Activated CD4-positive, alpha-beta T cell treated with anti-CD3 and anti-CD28 coated beads, Interleukin-2, amount 50 U/mL, for 16 hours (primary cell): ENCODE data around the gene GPC1.
"Not testable (repeated sequence)": the region's sequence is repeated elsewhere in the genome, so short reads cannot be mapped to it uniquely, and the experiment has no call there.

Experiments used
- DNase-seq: peaks from one replicate; pipeline ENCODE4 v3.0.0-alpha.2; 2020

GPC1 gene

DNA sequence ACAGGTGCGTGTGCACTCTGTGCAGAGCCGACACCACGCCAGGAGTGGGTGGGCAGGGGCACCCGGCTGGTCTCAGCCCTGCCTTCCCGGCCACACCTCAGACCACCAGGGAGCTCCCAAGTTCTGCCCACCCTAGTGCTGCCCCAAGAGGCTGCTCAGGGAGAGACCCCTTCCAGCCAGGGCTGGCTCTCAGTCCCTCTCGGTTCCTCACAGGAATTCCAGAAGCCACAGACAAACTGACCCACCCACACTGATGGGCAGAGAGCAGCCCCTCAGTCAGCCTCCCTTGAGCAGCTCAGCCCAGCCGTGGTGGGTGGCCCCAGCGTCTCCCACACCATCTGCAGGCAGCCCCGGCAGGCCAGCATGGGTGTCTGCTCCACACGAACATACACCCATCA is 33.8 kb downstream of the GPC1 start:
- no peak for DNase-seq

- no peak for DNase-seq
Measured at GRCh38 chr2:240469740-240470139, 34.3 kb downstream of the GPC1 start.

DNA sequence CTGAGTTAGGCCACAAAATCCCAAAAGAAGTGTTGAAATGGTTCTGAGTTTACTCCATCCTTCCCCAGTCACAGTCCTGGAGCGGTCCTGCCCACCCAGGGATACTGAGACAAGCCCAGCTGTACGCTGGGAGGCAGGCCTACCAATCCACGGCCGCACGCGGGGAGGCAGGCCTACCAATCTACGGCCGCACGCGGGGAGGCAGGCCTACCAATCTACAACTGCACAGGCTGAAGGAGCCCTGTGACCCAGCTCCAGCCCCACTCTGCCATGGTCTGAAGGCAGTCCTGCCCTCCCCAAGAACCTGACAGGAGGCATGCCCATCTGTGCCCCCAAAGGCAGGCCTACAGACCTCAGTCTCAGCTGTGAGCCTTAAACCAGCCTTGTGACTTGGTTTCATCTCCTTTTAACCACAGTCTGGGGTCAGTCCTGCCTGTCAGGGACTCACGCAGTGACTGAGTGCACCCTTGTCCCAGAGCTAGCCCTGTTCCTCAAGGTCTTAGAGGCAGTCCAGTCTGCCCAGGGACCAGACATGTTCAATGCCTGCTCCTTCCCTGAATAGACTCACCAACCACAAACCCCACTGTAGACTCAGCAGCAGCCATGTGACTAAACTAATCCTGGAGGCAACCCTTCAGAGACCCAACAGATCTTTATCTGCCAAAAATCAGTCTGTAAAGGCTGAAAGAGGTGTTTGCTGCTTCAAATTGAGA is 36.8 kb downstream of the GPC1 start:
- DNase-seq: no peak

- no peak for DNase-seq
Measured at GRCh38 chr2:240473211-240473610, 37.7 kb downstream of the GPC1 start.

GRCh38 chr2:240477916-240478315 is 42.5 kb downstream of the GPC1 start:
- DNase-seq: no peak

DNA sequence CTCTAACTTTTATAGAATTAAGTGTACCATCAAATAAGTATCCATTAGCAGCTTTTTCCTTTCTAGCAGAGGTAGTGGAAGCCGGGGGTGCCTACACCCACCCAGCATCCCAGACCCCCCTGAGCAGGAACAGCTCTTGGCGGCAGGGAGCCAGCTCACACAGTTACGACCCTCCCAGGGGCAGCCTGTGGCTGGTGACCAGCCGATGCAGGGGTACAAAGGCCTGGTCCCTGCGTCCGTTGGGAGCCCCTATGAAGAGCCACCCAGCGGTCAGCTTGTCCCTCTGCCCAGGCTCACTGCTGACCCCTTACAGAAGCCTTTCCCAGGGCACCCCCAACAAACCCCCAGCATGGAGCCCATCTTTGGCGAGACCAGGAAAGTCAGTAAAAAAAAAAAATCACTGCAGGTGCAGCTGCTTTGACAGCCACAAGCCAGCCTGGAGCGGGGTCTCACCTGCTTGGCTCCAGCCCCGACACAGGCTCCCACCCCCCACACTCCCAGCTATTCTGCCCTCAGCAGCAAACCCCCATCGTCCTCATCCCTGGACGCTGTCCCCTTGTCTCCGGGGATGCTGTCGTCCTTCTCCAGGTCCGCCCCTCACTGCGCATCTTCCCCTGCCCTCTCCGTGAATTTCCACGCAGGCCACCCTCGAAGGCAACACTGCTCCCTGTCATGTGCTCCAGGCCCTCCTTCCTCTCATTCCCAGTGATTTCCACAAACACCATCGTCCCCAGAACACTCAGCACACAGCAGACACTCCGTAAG is 43.1 kb downstream of the GPC1 start:
- DNase-seq: no peak

DNA sequence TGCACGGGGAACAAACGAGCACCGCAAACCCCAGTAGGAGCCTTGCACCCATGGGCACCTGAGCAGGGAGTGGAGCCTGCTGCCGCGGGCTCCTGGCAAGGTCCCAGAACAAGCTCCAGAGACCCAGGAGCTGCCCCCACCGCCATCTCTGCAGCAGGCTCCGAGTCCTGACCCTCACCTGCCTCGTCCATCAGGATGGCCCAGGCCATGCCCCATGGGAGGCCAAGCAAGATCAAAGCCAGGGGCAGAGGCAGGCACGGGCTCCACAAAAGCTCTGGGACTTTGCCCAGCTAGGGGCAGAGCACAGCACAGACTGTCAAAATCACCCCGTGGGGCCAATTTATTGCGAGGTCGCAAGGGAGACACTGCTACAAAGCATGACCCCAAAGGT is 43.6 kb downstream of the GPC1 start:
- DNase-seq: no peak

GRCh38 chr2:240480834-240481623 is 45.6 kb downstream of the GPC1 start:
- DNase-seq: no peak

DNA sequence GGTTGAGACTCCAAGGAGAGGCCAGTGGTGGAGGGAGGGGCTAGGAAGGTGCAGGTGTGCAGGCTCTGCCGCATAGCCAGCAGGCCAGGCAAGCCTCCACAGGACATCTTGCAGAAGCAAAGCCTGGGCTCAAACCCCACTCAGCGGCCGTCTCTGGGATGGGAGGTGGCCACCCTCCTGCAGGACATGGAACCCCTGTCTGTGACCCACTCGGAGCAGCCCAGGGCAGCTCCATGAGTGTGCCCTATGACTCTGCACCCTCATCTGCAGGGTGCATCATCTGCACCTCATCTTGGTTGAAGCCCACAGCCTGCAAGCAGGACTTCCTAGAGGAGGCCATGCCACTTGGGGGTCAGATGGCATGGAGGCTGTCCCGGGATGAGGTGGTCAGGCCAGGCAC is 46.3 kb downstream of the GPC1 start:
- DNase-seq: no peak

GRCh38 chr2:240482141-240482540 is 46.7 kb downstream of the GPC1 start:
- DNase-seq: no peak

GRCh38 chr2:240491483-240491882 is 56.0 kb downstream of the GPC1 start:
- no peak for DNase-seq

DNA sequence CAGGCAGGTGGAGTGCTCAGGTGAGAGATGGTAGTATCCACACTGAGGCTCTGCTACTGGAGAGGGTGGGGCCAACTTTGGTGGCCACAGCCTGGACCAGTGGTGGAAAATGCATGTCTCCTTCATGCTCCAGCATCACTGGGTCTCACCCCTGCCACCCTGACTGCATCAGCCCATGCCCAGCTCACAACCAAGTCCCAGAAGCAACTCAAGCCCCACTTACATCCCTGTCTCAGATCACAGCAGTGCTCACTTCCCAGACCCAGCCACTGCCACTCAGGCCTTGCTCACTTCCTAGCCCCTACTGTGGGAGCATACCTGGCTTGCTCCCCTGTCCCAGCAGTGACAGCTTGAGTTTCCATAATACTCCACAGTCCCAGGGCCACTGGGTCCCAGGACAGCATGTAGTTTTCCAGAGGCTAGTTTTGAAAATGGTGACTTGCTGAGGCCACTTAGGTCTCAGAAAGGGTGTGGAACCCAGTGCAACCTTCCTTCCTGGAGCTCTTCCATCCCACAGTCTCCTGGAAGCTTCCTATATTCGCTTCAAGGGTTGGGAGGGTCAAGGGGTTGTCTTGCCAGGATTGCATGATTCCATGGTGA is 58.8 kb downstream of the GPC1 start:
- DNase-seq: no peak

DNA sequence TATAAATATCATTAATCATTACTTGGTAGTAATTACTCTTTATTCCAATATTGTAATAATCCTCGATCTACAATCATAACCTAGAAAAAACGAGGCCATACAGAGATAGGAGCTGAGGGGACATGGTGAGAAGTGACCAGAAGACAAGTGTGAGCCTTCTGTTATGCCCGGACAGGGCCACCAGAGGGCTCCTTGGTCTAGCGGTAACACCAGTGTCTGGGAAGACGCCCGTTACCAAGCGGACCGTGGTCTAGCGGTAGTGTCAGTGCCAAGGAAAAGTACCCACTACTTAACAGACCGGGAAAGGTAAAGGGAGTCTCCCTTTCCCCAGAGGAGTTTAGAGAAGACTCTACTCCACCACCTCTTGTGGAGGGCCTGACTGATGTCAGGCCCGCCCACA is 59.5 kb downstream of the GPC1 start:
- DNase-seq: not testable (repeated sequence)

- DNase-seq: not testable (repeated sequence)
Measured at GRCh38 chr2:240497082-240497481, 61.6 kb downstream of the GPC1 start.

DNA sequence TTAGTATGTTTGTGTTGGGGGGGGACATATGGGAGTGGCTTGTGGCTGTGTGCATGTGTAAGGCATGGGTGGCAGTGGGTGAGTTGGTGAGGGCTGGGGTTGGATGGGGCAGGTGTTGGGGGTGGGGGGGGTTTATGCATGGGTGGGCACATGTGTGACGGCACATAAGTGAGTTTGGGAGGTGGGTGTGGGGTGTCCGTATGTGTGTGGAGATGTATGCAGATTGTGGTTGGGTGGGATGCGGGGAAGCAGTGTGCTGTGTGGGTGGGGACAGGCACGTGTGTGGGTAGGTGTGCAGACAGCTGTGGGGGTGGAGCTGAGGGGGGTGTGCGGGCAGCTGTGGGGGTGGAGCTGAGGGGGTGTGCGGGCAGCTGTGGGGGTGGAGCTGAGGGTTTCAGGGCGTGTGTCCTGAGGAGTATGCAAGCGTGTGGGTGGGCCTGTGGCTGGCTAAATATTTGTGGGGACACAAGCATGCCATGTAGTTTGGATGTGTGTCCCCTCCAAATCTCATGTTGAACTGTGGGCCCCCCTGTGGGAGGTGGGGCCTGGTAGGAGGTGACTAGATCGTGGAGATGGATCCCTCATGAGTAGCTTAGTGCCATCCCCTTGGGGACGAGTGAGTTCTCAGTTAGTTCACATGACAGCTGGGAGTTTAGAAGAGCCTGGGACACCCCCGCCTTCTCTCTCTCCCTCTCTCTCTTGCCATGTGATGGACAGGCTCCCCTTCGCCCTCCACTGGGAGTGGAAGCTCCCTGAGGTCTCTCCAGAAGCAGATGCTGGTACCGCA is 62.9 kb downstream of the GPC1 start:
- DNase-seq: no peak

DNA sequence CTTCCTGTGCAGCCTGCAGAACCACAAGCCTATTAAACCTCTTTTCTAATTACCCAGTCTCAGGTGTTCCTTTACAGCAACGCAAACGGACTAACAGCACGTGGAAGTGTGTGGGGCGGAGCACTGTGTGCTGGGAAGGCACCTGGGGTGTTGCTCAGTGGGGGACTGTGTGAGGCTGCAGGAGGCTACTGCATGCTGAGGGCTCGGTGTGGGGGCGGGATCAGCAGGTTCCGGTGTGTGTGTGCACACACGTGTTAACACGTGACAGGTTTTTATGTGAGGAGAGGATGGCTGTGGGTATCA is 63.4 kb downstream of the GPC1 start:
- DNase-seq: no peak

- no peak for DNase-seq
Measured at GRCh38 chr2:240499309-240500301, 64.1 kb downstream of the GPC1 start.

DNA sequence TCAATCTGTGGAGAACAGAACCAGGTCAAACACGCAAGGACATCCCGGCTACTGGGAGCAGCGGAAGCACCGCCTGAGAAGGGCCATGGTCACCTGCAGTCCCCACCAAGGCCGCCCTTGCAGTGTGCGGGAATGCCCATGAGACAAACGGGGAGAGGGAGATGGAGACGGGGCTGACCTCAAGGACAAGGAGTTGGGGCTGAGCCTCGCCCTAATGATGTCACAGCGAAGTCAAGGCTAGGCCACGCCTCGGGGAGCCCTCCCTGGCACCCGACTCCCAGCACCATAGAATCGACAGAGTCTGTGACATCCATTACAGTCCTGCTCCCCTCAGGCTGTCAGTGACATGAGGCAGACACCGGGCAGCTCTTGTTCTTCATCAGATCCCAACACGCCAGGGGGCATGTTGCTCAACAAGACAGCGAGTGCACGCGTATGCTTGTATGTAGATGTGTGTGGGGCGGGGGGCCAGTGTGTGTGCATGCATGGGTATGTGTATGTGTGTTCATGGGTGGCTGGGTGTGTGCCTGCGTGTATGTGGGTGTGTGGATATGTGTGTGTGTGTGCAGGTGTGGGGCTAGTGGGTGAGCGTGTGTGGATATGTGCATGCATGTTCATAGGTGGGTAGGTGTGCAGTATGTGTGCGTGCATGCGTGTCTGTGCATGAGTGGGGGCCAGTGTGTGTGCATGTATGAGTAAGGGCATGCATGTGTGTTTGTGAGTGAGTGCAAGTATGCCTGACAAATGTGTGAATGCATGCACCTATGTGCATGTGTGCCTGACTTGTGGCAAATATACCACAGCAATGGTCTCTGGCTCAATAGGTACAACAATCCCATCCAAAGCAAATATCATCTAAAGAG is 65.3 kb downstream of the GPC1 start:
- DNase-seq: no peak

DNA sequence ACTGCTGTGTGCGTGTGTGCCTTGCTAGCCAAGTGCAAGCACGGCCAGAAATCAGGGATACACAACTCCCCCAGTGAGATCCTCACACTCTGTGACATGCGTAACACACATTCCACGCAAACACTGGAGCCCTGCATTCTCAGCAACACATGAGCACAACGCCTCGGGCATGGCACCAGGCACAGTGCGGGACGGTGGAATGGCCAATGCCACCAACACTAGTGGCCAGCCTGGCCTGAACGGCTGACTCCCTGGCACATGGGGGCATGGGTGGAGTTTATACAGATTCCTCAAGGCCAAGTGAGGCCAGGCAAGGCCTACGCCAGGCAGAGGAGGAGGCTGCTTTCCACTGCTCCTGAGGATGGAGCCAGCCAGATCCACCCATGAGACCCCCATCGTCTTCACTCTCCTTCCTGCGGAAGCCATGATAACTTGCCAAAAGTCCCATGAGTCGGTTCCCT is 66.1 kb downstream of the GPC1 start:
- no peak for DNase-seq

DNA sequence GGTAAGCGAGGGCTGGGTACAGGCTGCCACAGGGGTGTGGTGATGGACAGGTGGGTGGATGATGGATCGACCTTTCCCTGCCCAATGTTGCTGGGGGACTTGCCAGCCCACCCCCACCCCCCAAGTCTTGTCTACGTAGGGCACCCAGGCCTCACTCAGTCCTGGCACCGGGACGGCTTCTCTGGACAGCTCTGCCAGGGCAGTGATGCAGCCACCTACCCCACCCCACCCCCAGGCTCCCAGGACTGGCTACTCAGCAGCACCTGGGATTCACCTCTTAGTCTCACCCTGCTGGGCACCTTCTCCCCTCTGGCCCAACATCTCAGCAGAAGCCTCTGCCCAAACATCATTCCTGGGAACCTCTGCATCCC is 66.6 kb downstream of the GPC1 start:
- no peak for DNase-seq
